ENCODE results near the gene IRF2BP2.

- TF ChIP-seq POLR2A (IDR thresholded peaks at IDR 0.05) (no peak), CTCF (IDR thresholded peaks at IDR 0.05) (no peak)
Measured at GRCh38 chr1:234559902-234560676, 49.9 kb downstream of the IRF2BP2 start.
